Measurements from ENCODE around the gene SYPL2.

SYPL2 gene

DNA sequence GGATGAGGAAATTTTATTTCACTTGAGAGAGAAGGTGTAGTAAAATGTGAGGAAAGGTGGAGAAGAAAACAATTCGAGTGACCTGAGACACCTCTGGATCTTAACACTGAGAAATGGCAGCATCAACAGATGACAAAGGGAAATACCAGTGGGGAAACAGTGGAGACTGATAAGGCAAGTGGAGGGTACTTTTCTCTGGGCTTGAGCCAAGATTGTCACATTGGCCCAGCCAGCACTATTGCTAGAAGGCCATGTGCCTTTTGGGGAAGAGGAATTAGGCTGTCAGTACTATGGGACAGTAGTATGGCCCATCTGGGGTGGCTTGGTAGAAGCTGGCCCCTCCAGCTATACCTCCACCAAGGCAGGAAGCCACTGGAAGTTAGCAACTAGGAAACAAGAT is 8.4 kb downstream of the SYPL2 start:
- no peaks in the 10 kb centered on the region for H3K27me3 ChIP-seq (ENCODE audit: insufficient read depth, low read length)
- no peaks in the 10 kb centered on the region for H3K9me3 ChIP-seq (ENCODE audit: low read length)
- H4K20me1 ChIP-seq (ENCODE audit: insufficient read depth, low read length), result no peaks in the 10 kb centered on the region
- H3F3A ChIP-seq (ENCODE audit: insufficient read depth, low read length), result no peaks in the 10 kb centered on the region
- H3K27ac ChIP-seq (ENCODE audit: low read depth, low read length, poor library complexity, severe bottlenecking), result no peak overlapping the region
- H3K79me2 ChIP-seq (ENCODE audit: insufficient read depth, low read length), result no peaks in the 10 kb centered on the region
- no peaks in the 10 kb centered on the region for H3K4me1 ChIP-seq (ENCODE audit: insufficient read depth, low read length, severe bottlenecking)
- no peak overlapping the region for H3K9ac ChIP-seq (ENCODE audit: low read length)
- no peak for TF ChIP-seq EZH2 (IDR thresholded peaks at IDR 0.05; ENCODE audit: borderline replicate concordance, low read length)
- TF ChIP-seq, protein P1, sequence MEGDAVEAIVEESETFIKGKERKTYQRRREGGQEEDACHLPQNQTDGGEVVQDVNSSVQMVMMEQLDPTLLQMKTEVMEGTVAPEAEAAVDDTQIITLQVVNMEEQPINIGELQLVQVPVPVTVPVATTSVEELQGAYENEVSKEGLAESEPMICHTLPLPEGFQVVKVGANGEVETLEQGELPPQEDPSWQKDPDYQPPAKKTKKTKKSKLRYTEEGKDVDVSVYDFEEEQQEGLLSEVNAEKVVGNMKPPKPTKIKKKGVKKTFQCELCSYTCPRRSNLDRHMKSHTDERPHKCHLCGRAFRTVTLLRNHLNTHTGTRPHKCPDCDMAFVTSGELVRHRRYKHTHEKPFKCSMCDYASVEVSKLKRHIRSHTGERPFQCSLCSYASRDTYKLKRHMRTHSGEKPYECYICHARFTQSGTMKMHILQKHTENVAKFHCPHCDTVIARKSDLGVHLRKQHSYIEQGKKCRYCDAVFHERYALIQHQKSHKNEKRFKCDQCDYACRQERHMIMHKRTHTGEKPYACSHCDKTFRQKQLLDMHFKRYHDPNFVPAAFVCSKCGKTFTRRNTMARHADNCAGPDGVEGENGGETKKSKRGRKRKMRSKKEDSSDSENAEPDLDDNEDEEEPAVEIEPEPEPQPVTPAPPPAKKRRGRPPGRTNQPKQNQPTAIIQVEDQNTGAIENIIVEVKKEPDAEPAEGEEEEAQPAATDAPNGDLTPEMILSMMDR (IDR thresholded peaks at IDR 0.05; ENCODE audit: low read length), result no peak
- no peak overlapping the region for H3K4me2 ChIP-seq (ENCODE audit: low read length)
- H3K4me3 ChIP-seq (ENCODE audit: low read depth, low read length, poor library complexity, severe bottlenecking), result no peak overlapping the region
- H3K9me2 ChIP-seq (ENCODE audit: low read depth, low read length), result no peaks in the 10 kb centered on the region
- H3K36me3 ChIP-seq (ENCODE audit: insufficient read depth, low read length), result no peaks in the 10 kb centered on the region
- H2AFZ ChIP-seq (ENCODE audit: low read length), result no peak overlapping the region

DNA sequence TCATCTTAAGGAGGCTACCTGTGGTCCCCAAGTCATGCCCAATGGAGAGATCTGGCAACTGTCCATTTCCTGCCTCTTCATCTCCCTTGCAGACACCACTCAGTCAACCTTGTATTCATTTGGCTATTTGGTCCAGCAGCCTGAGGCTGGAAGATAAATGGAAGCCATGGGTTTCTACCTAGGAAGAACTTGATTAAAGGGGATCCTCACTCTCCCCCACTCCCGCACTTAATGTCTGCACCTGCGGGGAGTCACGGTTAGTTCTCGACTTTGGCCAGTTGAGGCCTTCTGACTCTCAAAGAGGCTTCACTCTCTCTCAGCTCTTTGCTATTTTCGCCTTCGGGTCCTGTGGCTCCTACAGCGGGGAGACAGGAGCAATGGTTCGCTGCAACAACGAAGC is 8.9 kb downstream of the SYPL2 start:
- no peak for TF ChIP-seq EZH2 (IDR thresholded peaks at IDR 0.05; ENCODE audit: borderline replicate concordance, low read length)
- TF ChIP-seq, protein P1 (IDR thresholded peaks at IDR 0.05; ENCODE audit: low read length), result no peak
- Histone ChIP-seq H3F3A (ENCODE audit: insufficient read depth, low read length) (no peaks in the 10 kb centered on the region), H3K4me3 (ENCODE audit: low read depth, low read length, poor library complexity, severe bottlenecking) (no peak overlapping the region), H3K4me1 (ENCODE audit: insufficient read depth, low read length, severe bottlenecking) (no peaks in the 10 kb centered on the region), H3K27ac (ENCODE audit: low read depth, low read length, poor library complexity, severe bottlenecking) (no peak overlapping the region), H3K4me2 (ENCODE audit: low read length) (no peak overlapping the region), H4K20me1 (ENCODE audit: insufficient read depth, low read length) (no peaks in the 10 kb centered on the region), H3K9me2 (ENCODE audit: low read depth, low read length) (no peaks in the 10 kb centered on the region), H3K36me3 (ENCODE audit: insufficient read depth, low read length) (no peaks in the 10 kb centered on the region), H3K9me3 (ENCODE audit: low read length) (no peaks in the 10 kb centered on the region), H3K79me2 (ENCODE audit: insufficient read depth, low read length) (no peaks in the 10 kb centered on the region), H3K9ac (ENCODE audit: low read length) (no peak overlapping the region), H2AFZ (ENCODE audit: low read length) (no peak overlapping the region), H3K27me3 (ENCODE audit: insufficient read depth, low read length) (no peaks in the 10 kb centered on the region)

DNA sequence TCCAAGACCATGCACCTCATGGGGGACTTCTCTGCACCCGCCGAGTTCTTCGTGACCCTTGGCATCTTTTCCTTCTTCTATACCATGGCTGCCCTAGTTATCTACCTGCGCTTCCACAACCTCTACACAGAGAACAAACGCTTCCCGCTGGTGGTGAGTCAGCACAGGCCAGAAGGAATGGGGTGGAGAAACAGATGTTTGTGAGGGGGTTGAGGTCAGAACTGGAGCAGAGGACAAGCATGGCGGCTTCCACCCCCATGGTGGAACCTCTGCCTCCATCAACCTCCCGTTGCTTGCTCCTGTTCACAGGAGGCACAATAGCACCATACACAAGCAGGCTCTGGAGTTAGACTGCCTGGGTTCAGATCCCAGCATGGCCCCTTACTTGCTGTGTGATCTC is 10.5 kb downstream of the SYPL2 start:
- H3K4me2 ChIP-seq (ENCODE audit: low read length), result no peak overlapping the region
- H3K9me2 ChIP-seq (ENCODE audit: low read depth, low read length), result no peaks in the 10 kb centered on the region
- no peaks in the 10 kb centered on the region for H3K4me1 ChIP-seq (ENCODE audit: insufficient read depth, low read length, severe bottlenecking)
- H2AFZ ChIP-seq (ENCODE audit: low read length), result no peak overlapping the region
- H3K9ac ChIP-seq (ENCODE audit: low read length), result no peak overlapping the region
- H3K27me3 ChIP-seq (ENCODE audit: insufficient read depth, low read length), result no peaks in the 10 kb centered on the region
- no peaks in the 10 kb centered on the region for H3F3A ChIP-seq (ENCODE audit: insufficient read depth, low read length)
- no peaks in the 10 kb centered on the region for H3K36me3 ChIP-seq (ENCODE audit: insufficient read depth, low read length)
- H3K27ac ChIP-seq (ENCODE audit: low read depth, low read length, poor library complexity, severe bottlenecking), result no peak overlapping the region
- no peak overlapping the region for H3K4me3 ChIP-seq (ENCODE audit: low read depth, low read length, poor library complexity, severe bottlenecking)
- no peaks in the 10 kb centered on the region for H3K9me3 ChIP-seq (ENCODE audit: low read length)
- no peaks in the 10 kb centered on the region for H3K79me2 ChIP-seq (ENCODE audit: insufficient read depth, low read length)
- TF ChIP-seq EZH2 (IDR thresholded peaks at IDR 0.05; ENCODE audit: borderline replicate concordance, low read length), result no peak
- TF ChIP-seq, protein P1 (IDR thresholded peaks at IDR 0.05; ENCODE audit: low read length), result no peak
- no peaks in the 10 kb centered on the region for H4K20me1 ChIP-seq (ENCODE audit: insufficient read depth, low read length)
